Measurements from ENCODE around the gene TMEM164.

The TMEM164 gene

DNA sequence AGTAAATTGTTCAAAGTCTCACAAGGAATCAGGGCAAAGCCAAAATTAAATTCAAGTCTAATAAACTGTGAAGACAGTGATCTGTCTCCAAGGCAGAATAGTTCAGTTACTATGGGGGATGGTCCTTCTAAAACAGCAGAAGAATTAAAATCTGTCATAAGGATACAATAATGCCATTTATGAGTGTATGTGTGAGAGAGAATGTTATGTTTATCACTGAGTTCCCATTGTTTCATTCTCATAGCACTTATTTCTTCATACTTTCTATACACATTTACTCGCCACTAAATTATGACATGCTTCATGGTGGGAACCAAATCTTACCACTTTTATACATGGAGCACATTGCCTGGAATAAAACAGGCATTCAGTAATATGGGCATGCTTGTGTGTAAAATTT, 212.5 kb downstream of the TMEM164 start:
- DNase-seq: no peak

DNA sequence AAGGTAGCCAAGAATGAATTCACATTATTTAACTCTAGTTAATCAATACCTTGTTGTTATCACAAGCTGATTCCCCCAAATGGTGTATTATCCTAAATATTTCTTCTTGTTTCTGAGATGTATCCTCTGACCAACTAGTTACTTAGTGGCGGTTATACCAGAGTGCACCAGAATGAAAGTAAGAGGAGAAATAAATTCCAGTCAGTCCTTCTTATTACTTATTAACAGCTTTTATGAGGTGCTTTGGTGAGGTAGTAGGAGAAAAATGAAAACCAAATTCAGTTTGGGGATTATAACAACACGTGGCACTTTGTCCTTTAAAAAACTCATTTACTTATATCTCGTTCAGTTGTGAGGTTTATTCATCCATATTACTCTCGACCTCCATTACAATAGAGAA, 213.1 kb downstream of the TMEM164 start:
- no peak for DNase-seq

DNA sequence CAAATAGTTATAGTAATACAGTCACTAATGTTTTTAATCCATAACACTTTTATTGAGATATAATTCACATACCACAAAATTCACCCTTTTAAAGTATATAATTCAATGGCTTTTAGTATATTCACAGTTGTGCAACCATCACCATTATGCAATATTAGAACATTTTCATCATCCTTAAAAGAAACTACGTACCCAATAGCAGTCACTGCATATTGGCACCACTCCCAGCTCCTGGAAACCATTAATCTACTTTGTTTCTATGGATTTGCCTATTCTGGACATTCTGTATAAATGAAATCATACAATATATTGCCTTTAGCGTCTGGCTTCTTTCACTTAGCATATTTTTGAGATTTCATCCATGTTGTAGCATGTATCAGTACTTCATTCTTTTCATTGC, 215.7 kb downstream of the TMEM164 start:
- DNase-seq: no peak

DNA sequence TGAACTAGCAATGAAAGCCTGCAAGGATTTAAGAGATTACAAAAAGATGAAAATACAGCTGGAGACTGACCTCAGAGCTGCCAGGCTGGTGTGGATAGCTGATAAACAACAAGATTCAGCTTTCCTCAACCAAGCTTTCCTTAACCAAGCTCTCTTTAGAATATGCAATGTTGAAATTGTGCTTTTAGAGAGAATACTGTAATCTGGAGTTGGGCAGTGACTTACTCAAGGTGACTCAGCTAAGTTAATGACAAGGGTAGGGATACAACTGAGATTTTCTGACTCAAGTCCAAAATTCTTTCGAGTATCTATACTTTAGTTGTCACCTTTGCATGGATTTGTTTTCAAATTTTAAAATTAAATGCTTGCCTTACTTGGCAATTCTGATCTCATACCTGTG, 217.0 kb downstream of the TMEM164 start:
- no peak for DNase-seq

DNA sequence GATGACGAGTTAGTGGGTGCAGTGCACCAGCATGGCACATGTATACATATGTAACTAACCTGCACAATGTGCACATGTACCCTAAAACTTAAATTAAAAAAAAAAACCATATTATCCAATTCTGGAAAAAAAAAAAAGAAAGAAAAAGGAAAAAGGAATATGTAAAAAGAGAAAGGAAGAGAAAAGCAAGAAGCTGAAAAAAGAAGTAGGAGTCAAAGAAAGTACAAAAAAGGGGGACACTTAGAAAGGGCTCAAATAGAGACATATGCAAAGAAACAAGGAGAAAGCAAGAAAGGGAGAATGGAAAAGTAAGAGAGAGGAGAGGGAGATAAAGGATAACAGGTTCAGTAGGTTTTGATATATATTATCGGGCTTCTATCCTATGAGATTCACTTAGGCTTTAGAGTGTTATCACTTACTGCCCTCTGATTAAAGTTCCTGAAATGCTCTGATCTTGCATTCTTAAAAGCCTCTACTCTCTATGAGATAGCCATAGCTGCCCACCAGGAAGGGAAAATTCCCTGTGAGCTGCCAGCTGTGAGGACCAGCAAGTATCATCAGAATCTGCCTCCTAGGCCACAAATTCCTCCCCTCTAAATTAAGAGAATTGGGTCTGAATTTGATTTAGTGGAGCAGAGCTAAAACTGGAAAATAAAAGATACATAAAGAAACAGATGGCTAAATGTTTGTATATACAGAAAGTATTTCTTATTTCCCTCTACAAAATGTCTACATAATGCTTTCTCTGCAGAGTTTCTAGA, 219.8 kb downstream of the TMEM164 start:
- DNase-seq: no peak

DNA sequence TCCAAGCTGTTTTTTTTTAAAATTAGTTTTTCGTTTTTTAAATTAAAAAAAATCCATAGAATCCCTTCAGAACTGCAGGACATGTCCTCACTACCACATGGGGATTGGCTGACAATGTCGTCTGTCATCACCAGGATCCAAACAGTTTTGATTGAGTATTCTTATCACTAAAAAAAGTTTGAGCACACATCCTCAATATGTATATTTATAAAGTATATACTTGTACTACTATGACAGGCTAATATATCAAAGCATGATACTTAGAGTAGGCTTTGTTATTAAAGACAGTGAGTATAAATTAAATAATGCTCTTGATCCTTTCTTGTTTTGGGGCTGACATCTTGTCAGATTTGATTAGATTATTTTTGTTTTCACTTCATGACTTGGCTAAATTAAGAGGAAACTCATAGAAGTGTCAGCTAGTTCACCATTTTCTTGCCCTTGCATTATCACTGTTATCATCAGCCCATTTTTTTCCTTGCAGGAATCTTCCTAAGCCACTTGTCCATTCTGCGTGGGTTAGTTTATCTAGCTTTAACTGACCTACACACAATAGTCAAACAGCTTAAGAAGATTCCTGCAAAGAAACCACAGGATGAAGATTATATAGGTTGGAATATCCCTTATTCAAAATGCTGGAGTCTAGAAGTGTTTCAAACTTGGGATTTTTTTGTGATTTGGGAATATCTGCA, 222.2 kb downstream of the TMEM164 start:
- no peak for DNase-seq

DNA sequence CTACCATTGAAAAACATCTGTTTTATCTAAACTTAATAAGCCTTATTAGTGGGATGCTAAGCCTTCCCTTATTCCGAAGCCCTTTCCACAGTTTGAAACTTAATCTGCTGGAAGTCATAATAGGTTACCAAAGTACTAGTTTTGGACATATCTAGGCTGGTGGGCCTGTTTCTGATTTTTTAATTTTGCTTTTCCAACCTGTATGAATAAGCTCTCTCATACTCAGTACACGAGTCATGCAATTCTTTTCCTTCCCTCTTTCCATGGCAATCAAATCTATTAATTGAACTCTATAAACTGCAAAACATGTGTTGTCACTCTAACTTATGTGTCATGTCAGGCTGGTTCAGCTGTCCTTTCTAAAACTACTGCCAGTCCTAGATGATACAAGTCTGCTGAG, 224.0 kb downstream of the TMEM164 start:
- no peak for DNase-seq
